ENCODE measurements around the gene FSTL4. TPM values are rescaled to one million over a fixed set of nuclear protein-coding genes. Genes with fewer than 3 reads are reported as not detected.

The FSTL4 gene
- polyA plus RNA-seq, 4 donors: 0.78 to 1.2 (median 0.99) TPM

DNA sequence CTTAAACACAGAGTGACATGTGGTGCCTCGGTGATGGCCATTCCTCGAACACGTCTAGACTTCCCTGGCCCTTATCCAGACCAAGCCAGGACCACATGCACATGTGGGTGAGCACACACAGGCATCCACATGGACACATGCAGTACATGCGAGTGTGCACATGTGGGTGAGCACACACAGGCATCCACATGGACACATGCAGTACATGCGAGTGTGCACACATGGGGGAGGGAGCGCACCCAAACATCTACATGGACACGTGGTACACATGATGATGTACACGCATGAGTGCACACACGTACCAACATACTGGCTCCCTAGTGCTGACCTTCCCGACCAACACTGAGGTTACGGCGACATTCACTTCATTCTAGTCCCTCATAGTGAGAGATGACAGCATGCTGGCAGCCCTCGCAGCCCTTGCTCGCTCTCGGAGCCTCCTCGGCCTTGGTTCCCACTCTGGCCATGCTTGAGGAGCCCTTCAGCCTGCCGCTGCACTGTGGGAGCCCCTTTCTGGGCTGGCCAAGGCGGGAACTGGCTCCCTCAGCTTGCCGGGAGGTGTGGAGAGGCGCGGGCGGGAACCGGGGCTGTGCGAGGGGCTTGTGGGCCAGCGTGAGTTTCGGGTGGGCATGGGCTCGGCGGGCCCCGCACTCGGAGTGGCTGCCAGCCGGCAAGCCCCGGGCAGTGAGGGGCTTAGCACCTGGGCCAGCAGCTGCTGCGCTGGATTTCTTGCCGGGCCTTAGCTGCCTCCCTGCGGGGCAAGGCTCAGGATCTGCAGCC is 373.7 kb downstream of the FSTL4 start:
- no peak for DNase-seq (ENCODE audit: low read depth in 4 of 4, low spot score in 2 of 4)

- no peak for DNase-seq (ENCODE audit: low read depth in 4 of 4, low spot score in 2 of 4)
Observed at GRCh38 chr5:133236976-133237375, 375.4 kb downstream of the FSTL4 start.

DNA sequence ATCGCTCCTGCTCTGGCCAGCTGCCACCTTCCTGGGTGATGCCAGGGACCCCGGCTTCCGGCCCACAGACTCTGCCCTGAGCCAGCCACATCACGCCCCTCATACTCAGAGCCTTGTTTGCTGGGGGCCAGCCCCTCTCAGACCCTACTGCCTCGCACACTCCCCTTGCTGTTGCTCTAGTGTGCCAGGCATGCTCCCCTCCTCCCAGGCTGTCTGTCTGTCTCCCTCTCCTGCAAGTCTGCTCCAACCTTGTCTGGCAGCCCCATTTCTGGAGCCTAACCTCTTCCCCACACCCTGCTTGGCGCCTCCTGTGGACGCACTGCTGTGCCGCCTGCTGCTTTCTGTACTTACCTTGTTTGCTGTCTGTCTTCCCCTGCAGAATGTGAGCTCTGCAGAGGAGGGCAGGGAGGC is 375.8 kb downstream of the FSTL4 start:
- DNase-seq (ENCODE audit: low read depth in 4 of 4, low spot score in 2 of 4): no peak

GRCh38 chr5:133235696-133236426 is 376.5 kb downstream of the FSTL4 start:
- no peak for DNase-seq (ENCODE audit: low read depth in 4 of 4, low spot score in 2 of 4)

DNA sequence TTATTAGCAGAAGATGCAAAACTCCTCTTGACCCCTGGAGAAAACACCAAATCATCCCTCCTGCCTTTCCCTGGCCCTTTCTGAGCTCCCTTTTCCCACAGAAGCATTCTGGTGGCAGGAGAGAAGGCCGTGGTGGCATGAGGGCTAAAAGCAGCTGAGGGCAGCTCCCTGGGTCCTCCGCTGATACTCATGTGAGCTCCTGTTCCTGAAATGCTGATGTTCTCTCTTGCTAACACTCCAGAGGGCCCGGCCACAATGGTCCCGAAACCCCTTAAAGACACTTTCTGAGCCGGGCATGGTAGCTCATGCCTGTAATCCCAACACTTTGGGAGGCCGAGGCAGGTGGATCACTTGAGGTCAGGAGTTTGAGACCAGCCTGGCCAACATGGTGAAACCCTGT is 377.4 kb downstream of the FSTL4 start:
- DNase-seq (ENCODE audit: low read depth in 4 of 4, low spot score in 2 of 4): no peak

DNA sequence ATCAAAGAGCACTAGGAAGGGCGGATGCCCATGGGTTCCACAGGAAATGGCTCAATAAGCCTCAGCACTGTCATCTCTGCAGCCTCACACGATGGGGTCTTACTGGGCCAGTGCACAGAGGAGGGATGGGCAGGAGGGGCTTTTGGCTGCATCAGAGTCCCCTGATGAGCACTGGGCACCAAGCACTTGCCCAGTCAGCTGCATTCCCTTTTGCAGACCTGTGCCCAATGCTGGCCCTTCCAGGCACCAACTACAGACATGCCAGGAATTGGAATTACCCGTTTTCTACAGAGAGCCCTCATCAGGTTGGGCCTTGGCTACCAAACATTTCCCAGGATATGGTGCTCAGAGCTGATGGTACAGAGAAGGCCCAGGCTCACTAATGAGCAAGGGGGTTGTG is 378.1 kb downstream of the FSTL4 start:
- DNase-seq (ENCODE audit: low read depth in 4 of 4, low spot score in 2 of 4): no peak

- DNase-seq (ENCODE audit: low read depth in 4 of 4, low spot score in 2 of 4): no peak
Observed at GRCh38 chr5:133233616-133234015, 378.7 kb downstream of the FSTL4 start.

GRCh38 chr5:133232911-133233310 is 379.4 kb downstream of the FSTL4 start:
- no peak for DNase-seq (ENCODE audit: low read depth in 4 of 4, low spot score in 2 of 4)

DNA sequence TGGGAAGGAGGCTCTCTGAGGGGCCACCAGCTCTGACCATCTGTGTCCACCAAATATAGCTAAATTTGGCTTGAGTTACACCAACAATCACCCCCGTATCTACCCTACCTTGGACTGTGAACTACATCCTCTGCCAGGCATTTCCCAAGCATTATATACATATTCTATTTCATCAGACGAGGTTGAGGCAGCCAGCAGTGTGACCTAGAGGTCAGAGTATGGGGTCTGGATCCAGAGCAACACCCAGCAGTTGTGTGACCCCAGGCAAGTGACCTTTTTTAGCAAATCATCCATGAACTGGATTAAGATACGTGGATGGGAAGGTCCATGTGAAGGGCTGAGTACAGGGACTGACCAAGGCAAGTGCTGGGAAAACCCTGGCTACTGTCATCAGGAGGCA is 379.9 kb downstream of the FSTL4 start:
- DNase-seq (ENCODE audit: low read depth in 4 of 4, low spot score in 2 of 4): no peak

DNA sequence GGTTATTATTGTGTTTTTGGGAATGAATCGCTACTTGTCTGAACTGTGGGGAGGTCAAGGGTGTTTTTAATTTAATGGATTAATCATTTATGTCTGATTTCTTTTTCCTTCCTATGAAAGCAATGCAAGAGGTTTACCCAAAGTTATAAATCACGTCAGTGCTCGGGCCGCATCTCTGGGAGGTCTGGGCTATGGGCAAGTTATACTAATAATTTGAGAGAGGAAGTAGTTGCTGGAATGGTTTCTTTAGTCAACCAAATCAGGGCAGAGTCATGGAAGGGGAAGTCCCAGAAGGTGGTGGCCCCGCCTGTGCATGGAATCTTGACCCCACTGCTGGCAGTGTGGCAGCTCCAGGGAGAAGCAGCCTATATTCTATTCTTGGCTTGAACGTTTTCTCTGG is 380.3 kb downstream of the FSTL4 start:
- DNase-seq (ENCODE audit: low read depth in 4 of 4, low spot score in 2 of 4): no peak

- no peak for DNase-seq (ENCODE audit: low read depth in 4 of 4, low spot score in 2 of 4)
Observed at GRCh38 chr5:133230823-133231578, 381.3 kb downstream of the FSTL4 start.

GRCh38 chr5:133229931-133230664 is 382.2 kb downstream of the FSTL4 start:
- DNase-seq (ENCODE audit: low read depth in 4 of 4, low spot score in 2 of 4): no peak

GRCh38 chr5:133228316-133228715 is 384.0 kb downstream of the FSTL4 start:
- no peak for DNase-seq (ENCODE audit: low read depth in 4 of 4, low spot score in 2 of 4)

- DNase-seq (ENCODE audit: low read depth in 4 of 4, low spot score in 2 of 4): no peak
Observed at GRCh38 chr5:133227897-133228296, 384.4 kb downstream of the FSTL4 start.

- DNase-seq (ENCODE audit: low read depth in 4 of 4, low spot score in 2 of 4): no peak
Observed at GRCh38 chr5:133227082-133227481, 385.3 kb downstream of the FSTL4 start.

DNA sequence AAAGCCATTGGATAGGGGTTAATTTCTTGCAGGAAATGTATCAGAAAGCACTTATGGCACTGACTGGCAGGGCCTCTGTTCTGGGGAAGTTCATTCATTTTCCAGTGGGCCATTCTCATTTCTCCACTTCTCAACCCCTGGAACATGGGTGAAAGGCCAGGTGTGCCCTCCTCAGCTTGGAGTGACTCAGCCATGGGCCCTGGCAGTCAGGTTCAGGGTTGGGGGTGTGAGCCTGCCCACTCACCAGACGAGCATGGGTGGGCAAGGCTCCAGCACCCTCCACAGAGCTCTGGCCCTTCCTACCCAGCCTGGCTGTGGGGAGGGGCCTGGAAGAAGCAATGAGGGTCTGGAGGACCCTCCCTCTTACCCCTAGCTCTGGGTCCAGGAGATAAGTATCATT is 386.2 kb downstream of the FSTL4 start:
- DNase-seq (ENCODE audit: low read depth in 4 of 4, low spot score in 2 of 4): no peak

GRCh38 chr5:133225671-133226152 is 386.6 kb downstream of the FSTL4 start:
- DNase-seq (ENCODE audit: low read depth in 4 of 4, low spot score in 2 of 4): no peak

DNA sequence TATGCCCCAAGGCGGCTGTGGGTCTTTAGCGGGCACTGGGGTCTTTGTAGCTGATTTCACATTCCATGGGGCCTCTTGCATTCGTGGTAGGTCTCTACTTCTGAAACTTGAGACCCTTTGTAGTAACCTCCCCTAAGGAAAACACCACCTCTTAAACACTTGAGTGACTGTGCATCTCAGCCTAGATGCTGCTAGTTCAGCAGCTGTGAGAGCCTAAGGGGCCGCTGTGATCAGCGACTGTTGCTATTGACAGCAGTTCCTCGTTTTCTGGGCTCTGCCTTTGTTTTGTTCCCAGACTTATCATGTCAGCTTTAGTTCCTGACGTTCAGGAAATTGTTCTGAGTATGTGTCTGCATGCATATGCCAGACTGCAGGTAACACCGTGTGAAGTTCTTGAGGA is 389.4 kb downstream of the FSTL4 start:
- DNase-seq (ENCODE audit: low read depth in 4 of 4, low spot score in 2 of 4): peak in 2 of 4 donors; percentile 29

- no peak for DNase-seq (ENCODE audit: low read depth in 4 of 4, low spot score in 2 of 4)
Observed at GRCh38 chr5:133222521-133222920, 389.8 kb downstream of the FSTL4 start.

- DNase-seq (ENCODE audit: low read depth in 4 of 4, low spot score in 2 of 4): no peak
Observed at GRCh38 chr5:133222040-133222439, 390.3 kb downstream of the FSTL4 start.

Measured in left renal cortex interstitium (tissue), 4 donors.